HL-60 (cell line): ENCODE results near the gene NOXO1.

Source experiments
- DNase-seq, 2 experiments: peaks; one replicate each; pipeline ENCODE4 v3.0.0-alpha.2; 2010 to 2020; ENCODE audit warnings: low read depth in 1 of 2, low spot score in 1 of 2
- H3K27ac ChIP-seq: fragments of 250-450 bp; sonication (Bioruptor Pico); replicated peaks from 2 replicates; pipeline ENCODE4 v1.5.1; 2020; ENCODE audit warnings: mild to moderate bottlenecking, moderate library complexity
- H3K27me3 ChIP-seq: fragments of 250-450 bp; sonication (Bioruptor Pico); 2 replicates; pipeline ENCODE4 v1.5.1; 2021; ENCODE audit warnings: mild to moderate bottlenecking, moderate library complexity; ENCODE audit not compliant: insufficient read depth, poor library complexity, severe bottlenecking
- H3K4me3 ChIP-seq: replicated peaks from 2 replicates; pipeline ENCODE4 v1.5.1; 2011; ENCODE audit warnings: mild to moderate bottlenecking, control low read depth, low read length; ENCODE audit not compliant: insufficient read depth
- CTCF ChIP-seq: IDR thresholded peaks from one replicate; pipeline ENCODE4 v1.5.1; 2011; ENCODE audit warnings: low read length, control low read depth, inconsistent platforms; ENCODE audit not compliant: insufficient read depth
- GABPA ChIP-seq: IDR thresholded peaks from 2 replicates; pipeline ENCODE4 v1.6.1; 2012; ENCODE audit warnings: low read depth
- POLR2AphosphoS5 ChIP-seq: IDR thresholded peaks from 2 replicates; pipeline ENCODE4 v1.6.1; 2012; ENCODE audit warnings: low read depth
- SPI1 ChIP-seq: IDR thresholded peaks from 2 replicates; pipeline ENCODE4 v1.6.1; 2012; ENCODE audit warnings: low read depth, mild to moderate bottlenecking, borderline replicate concordance
- TF ChIP-seq, protein P1 (sequence below): IDR thresholded peaks from 2 replicates; pipeline ENCODE4 v1.6.1; 2012; ENCODE audit warnings: low read depth; ENCODE audit not compliant: insufficient replicate concordance

The NOXO1 gene

DNA sequence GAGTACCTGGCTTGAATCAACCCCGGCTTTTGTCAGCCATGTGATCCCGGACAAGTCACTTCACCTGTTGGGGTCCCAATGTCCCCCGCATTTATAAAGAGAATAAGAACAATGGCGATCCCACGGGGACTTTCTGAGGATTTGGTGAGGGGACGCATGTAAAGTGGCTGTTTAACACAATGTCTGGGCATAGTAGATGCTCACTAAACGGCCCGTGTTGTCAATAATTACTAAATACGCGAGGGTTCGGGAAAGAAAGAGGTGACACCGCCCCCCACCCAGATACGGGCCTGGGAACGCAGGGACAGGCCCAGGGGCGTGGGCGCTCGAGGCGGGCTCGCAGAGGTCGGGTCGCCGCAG is 10.3 kb upstream of the NOXO1 start:
- Histone ChIP-seq H3K4me3 (peak overlapping the region; percentile 29), H3K27ac (no peak overlapping the region), H3K27me3 (peaks cover 26% of the 10 kb centered on the region)
- TF ChIP-seq SPI1 (no peak), CTCF (no peak)
- TF ChIP-seq, protein P1, sequence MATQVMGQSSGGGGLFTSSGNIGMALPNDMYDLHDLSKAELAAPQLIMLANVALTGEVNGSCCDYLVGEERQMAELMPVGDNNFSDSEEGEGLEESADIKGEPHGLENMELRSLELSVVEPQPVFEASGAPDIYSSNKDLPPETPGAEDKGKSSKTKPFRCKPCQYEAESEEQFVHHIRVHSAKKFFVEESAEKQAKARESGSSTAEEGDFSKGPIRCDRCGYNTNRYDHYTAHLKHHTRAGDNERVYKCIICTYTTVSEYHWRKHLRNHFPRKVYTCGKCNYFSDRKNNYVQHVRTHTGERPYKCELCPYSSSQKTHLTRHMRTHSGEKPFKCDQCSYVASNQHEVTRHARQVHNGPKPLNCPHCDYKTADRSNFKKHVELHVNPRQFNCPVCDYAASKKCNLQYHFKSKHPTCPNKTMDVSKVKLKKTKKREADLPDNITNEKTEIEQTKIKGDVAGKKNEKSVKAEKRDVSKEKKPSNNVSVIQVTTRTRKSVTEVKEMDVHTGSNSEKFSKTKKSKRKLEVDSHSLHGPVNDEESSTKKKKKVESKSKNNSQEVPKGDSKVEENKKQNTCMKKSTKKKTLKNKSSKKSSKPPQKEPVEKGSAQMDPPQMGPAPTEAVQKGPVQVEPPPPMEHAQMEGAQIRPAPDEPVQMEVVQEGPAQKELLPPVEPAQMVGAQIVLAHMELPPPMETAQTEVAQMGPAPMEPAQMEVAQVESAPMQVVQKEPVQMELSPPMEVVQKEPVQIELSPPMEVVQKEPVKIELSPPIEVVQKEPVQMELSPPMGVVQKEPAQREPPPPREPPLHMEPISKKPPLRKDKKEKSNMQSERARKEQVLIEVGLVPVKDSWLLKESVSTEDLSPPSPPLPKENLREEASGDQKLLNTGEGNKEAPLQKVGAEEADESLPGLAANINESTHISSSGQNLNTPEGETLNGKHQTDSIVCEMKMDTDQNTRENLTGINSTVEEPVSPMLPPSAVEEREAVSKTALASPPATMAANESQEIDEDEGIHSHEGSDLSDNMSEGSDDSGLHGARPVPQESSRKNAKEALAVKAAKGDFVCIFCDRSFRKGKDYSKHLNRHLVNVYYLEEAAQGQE, result no peak
- DNase-seq, result no peak

- TF ChIP-seq, protein P1, result no peak
- TF ChIP-seq SPI1 (no peak), POLR2AphosphoS5 (no peak)
- DNase-seq, result no peak
- Histone ChIP-seq H3K27ac (no peak overlapping the region), H3K27me3 (peaks cover 26% of the 10 kb centered on the region), H3K4me3 (no peak overlapping the region)
These were observed 9.9 kb upstream of the NOXO1 start for GRCh38 chr16:1991135-1991551.

DNA sequence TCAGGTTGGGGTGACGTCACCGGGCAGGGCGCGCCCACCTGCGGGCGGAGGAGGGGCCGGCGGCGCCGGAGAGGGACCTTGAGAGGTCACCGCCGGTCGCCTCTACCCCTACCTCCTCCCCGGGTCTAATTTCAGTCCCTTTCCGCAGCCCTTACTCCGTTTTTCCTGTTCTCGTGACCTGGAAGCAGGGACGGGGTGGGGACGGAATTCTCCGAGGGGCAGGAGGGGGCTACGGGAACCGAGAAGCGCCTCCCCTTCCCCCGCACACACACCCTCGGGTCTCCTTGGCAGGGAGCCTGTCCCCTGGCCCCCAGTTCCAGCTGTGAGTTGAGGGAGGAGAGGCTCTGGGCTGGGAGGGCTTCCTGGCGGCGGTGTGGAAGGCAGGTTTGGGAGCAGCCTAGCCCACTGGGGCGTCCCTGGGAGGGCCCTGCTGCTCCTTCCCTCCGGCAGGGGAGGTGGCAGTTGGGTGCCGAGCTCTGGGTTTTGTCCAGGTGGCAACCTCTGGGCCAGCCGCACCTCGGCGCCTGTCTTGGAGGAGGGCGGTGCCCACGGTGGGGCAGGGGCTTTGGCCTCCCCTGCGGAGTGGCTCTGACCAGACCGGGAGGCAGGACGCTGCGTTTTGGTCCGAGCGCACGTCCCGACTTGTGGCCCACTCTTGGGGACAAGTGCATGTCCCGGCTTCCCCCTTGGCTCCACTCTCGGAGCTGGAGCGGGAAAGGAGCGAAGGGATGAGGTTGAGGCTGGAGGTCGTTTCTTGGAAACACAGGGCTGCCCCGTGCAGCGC is 9.3 kb upstream of the NOXO1 start:
- TF ChIP-seq, protein P1, result no peak
- no peak overlapping the region; the same call in 1 of the 2 replicates for H3K4me3 ChIP-seq
- no peak overlapping the region for H3K27ac ChIP-seq

DNA sequence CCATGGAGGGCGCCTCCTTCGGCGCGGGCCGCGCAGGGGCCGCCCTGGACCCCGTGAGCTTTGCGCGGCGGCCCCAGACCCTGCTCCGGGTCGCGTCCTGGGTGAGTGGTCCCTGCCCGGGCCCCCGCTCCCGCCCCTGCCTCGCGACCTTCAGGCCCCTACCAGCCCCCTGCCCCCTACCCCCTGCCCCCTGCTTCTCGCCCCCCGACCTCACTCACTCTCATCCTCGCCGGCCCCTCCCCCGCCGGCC is 8.8 kb upstream of the NOXO1 start:
- no peak overlapping the region for H3K27ac ChIP-seq
- TF ChIP-seq POLR2AphosphoS5 (no peak), CTCF (no peak), SPI1 (no peak), GABPA (no peak)
- TF ChIP-seq, protein P1, result no peak
- no peak overlapping the region for H3K4me3 ChIP-seq
- H3K27me3 ChIP-seq, result peaks cover 26% of the 10 kb centered on the region
- DNase-seq, result no peak

More for the DNA sequence above, 9.3 kb upstream of the NOXO1 start:
- DNase-seq, result no peak
- peaks cover 26% of the 10 kb centered on the region for H3K27me3 ChIP-seq
